Sigmoid colon (tissue), 7 donors: ENCODE data around the gene USP7. TPM values are rescaled to one million over a fixed set of nuclear protein-coding genes. Genes with fewer than 3 reads are reported as not detected.

Source experiments
- DNase-seq: peaks from one replicate; pipeline ENCODE4 v3.0.0-alpha.2; 2019
- H3K27ac ChIP-seq, 4 donors: fragments of 200-600 bp; sonication (generic); one replicate each; pipeline ENCODE4 v1.5.1; 2016 to 2019; ENCODE audit warnings: mild to moderate bottlenecking in 1 of 4
- H3K27me3 ChIP-seq, 3 donors: fragments of 200-600 bp; sonication (generic); one replicate each; pipeline ENCODE4 v1.5.1; 2019; ENCODE audit warnings: mild to moderate bottlenecking in 1 of 3
- H3K36me3 ChIP-seq, 4 donors: fragments of 200-600 bp; sonication (generic); one replicate each; pipeline ENCODE4 v1.5.1; 2016 to 2019
- H3K4me1 ChIP-seq, 4 donors: fragments of 200-600 bp; sonication (generic); one replicate each; pipeline ENCODE4 v1.5.1; 2017 to 2019
- H3K4me3 ChIP-seq, 4 donors: fragments of 200-600 bp; sonication (generic); one replicate each; pipeline ENCODE4 v1.5.1; 2017 to 2019; ENCODE audit warnings: mild to moderate bottlenecking in 2 of 4, moderate library complexity in 1 of 4
- H3K9me3 ChIP-seq, 4 donors: fragments of 200-600 bp in 3 of 4; sonication (generic) in 3 of 4; one replicate each; pipeline versions ENCODE4 v1.5.1 to v1.6.1; 2013 to 2019
- CTCF ChIP-seq, 4 experiments: fragments of 450-650 bp in 3 of 4; fragments of 200-600 bp in 1 of 4; IDR thresholded peaks; one replicate each; pipeline ENCODE4 v1.5.1; 2016 to 2019; ENCODE audit warnings: antibody characterized with exemption in 4 of 4, mild to moderate bottlenecking in 3 of 4, moderate library complexity in 2 of 4
- EP300 ChIP-seq, 4 donors: sonication (generic); formaldehyde crosslinking; IDR thresholded peaks; one replicate each; pipeline ENCODE4 v1.6.1; 2017; ENCODE audit warnings: antibody characterized with exemption in 4 of 4
- POLR2A ChIP-seq, 2 donors: fragments of 450-650 bp; IDR thresholded peaks; one replicate each; pipeline ENCODE4 v1.6.1; 2016; ENCODE audit warnings: antibody characterized with exemption in 2 of 2, mild to moderate bottlenecking in 2 of 2, moderate library complexity in 2 of 2
- POLR2AphosphoS5 ChIP-seq, 4 donors: sonication (generic); formaldehyde crosslinking; IDR thresholded peaks; one replicate each; pipeline ENCODE4 v1.6.1; 2017; ENCODE audit warnings: antibody characterized with exemption in 4 of 4
- WGBS, 2 donors: extraction: QIAGEN DNeasy Blood & Tissue Kit; methylation state at CpG; one replicate each; pipeline ENCODE4 v1.1.7; 2013; 5-methylcytosine and 5-hydroxymethylcytosine counted together
- intact Hi-C: fragments of 100-400 bp; cut with DNase I; formaldehyde crosslinking; loops from one replicate; pipeline ENCODE4 v1.15.1; 2023
- polyA plus RNA-seq, 3 donors: library from polyadenylated mRNA; stranded (reverse); fragments of 200-250 nt; gene quantifications; one replicate each; pipeline ENCODE4 v1.2.3, GENCODE V29; 2013
- total RNA-seq, 4 donors: library from RNA; depleted of rRNA; stranded (reverse); fragments of >200 nt; gene quantifications; one replicate each; pipeline ENCODE4 v1.1.0, GENCODE V29; 2016
- donor health status: healthy with polysubstance abuse.
- donor health status: Bipolar disorder and iron deficiency.
- donor health status: healthy.

USP7 gene
- total and polyA plus RNA-seq, 7 donors: 28.8 to 84.5 (median 64.9) TPM

GRCh38 chr16:8899709-8900317 lies 63.9 kb downstream of the USP7 start:
- no peak for TF ChIP-seq POLR2A (IDR thresholded peaks at IDR 0.05)
- no peak for TF ChIP-seq CTCF (IDR thresholded peaks at IDR 0.05)
- no peak for TF ChIP-seq EP300 (IDR thresholded peaks at IDR 0.05)
- TF ChIP-seq POLR2AphosphoS5 (IDR thresholded peaks at IDR 0.05): no peak
- intact Hi-C loops: loop anchor here (5.0 kb wide), 1 partner anchor 107 kb away; no protein-coding TSS in a partner anchor
- Histone ChIP-seq H3K9me3 (no peaks in the 10 kb centered on the region), H3K4me1 (no peaks in the 10 kb centered on the region), H3K4me3 (no peak overlapping the region), H3K36me3 (peaks cover 53 to 100% (median 84%) of the 10 kb centered on the region in 4 donors), H3K27ac (no peak overlapping the region), H3K27me3 (no peaks in the 10 kb centered on the region)
- 89 to 93% methylated on average over 9 of the region's 9 CpGs for WGBS, 2 donors
- DNase-seq: no peak

DNA sequence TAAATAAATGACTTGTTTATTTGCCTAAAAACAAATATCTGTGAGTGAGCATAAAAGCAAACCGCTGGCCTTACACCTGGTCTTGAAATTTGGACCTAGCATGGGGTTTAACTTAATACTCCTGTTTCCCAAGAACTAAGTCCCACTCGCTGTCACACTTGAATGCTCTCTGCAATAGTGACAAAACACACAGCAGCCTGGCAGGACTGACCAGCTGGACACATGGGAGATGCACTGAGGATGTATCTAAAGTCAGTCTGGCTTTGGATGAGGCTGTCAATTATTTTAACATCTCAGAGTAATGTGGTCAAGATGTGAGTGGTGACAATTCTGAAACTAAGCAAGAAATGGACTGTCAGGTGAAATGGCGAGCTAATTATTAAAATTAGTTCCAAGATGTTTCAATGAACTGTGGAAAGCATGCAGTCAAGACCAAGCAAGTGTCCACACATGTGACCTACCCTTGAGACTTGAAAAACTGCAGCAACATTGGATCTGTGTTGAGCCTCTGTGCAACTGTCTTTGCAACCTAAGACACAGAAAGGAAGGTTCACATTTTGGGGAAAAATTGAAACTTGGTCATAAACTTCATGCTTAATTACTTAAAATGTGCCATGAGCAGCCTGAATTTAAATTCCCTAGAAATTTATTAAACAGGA lies 64.9 kb downstream of the USP7 start:
- no peaks in the 10 kb centered on the region for H3K4me1 ChIP-seq
- H3K27me3 ChIP-seq: no peaks in the 10 kb centered on the region
- intact Hi-C loops: no loop called here
- DNase-seq: no peak
- no peaks in the 10 kb centered on the region for H3K9me3 ChIP-seq
- no peak overlapping the region for H3K4me3 ChIP-seq
- TF ChIP-seq EP300 (IDR thresholded peaks at IDR 0.05) (no peak), POLR2AphosphoS5 (IDR thresholded peaks at IDR 0.05) (no peak), CTCF (IDR thresholded peaks at IDR 0.05) (no peak), POLR2A (IDR thresholded peaks at IDR 0.05) (no peak)
- no peak overlapping the region for H3K27ac ChIP-seq
- 88 to 92% methylated on average over 3 of the region's 3 CpGs for WGBS, 2 donors
- peaks cover 56 to 100% (median 85%) of the 10 kb centered on the region in 4 donors for H3K36me3 ChIP-seq

DNA sequence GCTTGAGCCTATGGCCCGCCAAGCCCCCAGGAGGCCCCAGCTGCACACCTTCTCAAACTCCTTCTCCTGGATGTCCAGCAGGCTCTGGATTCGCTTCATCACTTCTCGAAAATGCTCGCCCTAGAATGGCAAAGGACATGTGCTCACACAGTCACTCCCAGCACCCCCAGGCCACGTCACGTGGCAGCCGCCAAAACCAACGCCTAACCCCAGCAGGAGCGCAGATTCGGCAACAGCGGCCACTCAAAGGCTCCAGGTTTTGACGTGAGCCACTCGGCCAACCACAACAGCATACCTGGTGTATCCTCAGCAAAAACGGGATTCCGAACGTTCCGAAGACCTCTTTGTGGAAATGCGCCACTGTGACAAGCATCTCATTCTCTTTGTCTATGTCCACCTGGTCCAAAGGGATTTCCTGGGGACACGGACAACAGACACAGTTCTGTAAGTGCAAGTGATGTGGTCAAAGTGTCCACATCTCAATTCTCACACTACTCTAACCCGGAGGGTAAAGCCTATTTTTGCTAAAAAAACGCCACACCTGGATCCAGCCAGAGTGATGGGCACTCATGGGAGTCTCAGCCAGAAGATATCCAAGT lies 68.9 kb downstream of the USP7 start:
- Histone ChIP-seq H3K27me3 (no peaks in the 10 kb centered on the region), H3K9me3 (no peaks in the 10 kb centered on the region), H3K36me3 (peaks cover 38 to 100% (median 74%) of the 10 kb centered on the region in 4 donors), H3K4me3 (no peak overlapping the region), H3K4me1 (no peaks in the 10 kb centered on the region), H3K27ac (no peak overlapping the region)
- TF ChIP-seq EP300 (IDR thresholded peaks at IDR 0.05) (no peak), POLR2AphosphoS5 (IDR thresholded peaks at IDR 0.05) (no peak), POLR2A (IDR thresholded peaks at IDR 0.05) (no peak), CTCF (IDR thresholded peaks at IDR 0.05) (no peak)
- peak; percentile 53 for DNase-seq
- WGBS, 2 donors: 94 to 97% methylated on average over 21 of the region's 21 CpGs
- intact Hi-C loops: no loop called here

- no peaks in the 10 kb centered on the region for H3K27me3 ChIP-seq
- H3K4me1 ChIP-seq: no peaks in the 10 kb centered on the region
- DNase-seq: peak; percentile 49
- no peaks in the 10 kb centered on the region for H3K9me3 ChIP-seq
- no peak overlapping the region for H3K4me3 ChIP-seq
- intact Hi-C loops: no loop called here
- 86 to 87% methylated on average over 14 of the region's 14 CpGs for WGBS, 2 donors
- peaks cover 36 to 98% (median 67%) of the 10 kb centered on the region in 4 donors for H3K36me3 ChIP-seq
- no peak for TF ChIP-seq POLR2AphosphoS5 (IDR thresholded peaks at IDR 0.05)
- no peak for TF ChIP-seq POLR2A (IDR thresholded peaks at IDR 0.05)
- TF ChIP-seq CTCF (IDR thresholded peaks at IDR 0.05): no peak
- no peak for TF ChIP-seq EP300 (IDR thresholded peaks at IDR 0.05)
- H3K27ac ChIP-seq: no peak overlapping the region
These were observed 69.6 kb downstream of the USP7 start for GRCh38 chr16:8893976-8894690.
